ENCODE measurements around the gene NLN. TPM values are rescaled to one million over a fixed set of nuclear protein-coding genes. Genes with fewer than 3 reads are reported as not detected.
A peak's percentile ranks its signal among the peaks of the same experiment; 100 is the strongest.

Gene NLN
- polyA plus RNA-seq, 4 donors: 2.2 to 11.7 (median 7.6) TPM

GRCh38 chr5:65753189-65753588 lies 31.2 kb downstream of the NLN start:
- no peak overlapping the region for H3K27ac ChIP-seq (ENCODE audit: low read depth in 1 of 3, low read length in 2 of 3)
- no peak for DNase-seq
- H3K36me3 ChIP-seq (ENCODE audit: control insufficient read depth in 3 of 3, insufficient read depth in 2 of 3, low read depth in 1 of 3, low read length in 3 of 3): no peaks in the 10 kb centered on the region
- no peak overlapping the region for H3K4me3 ChIP-seq (ENCODE audit: low read depth in 1 of 3, low read length in 3 of 3)
- H3K4me1 ChIP-seq (ENCODE audit: control insufficient read depth in 3 of 3, insufficient read depth in 2 of 3, low read depth in 1 of 3, low read length in 2 of 3): peaks cover 0 to 5% (median 0%) of the 10 kb centered on the region in 3 donors
- H3K9me3 ChIP-seq (ENCODE audit: control insufficient read depth in 2 of 2, insufficient read depth in 1 of 2, low read depth in 1 of 2, low read length in 1 of 2): peaks cover 0 to 5% of the 10 kb centered on the region in 2 donors
- FAIRE-seq: no peak
- H3K27me3 ChIP-seq (ENCODE audit: control insufficient read depth in 3 of 3, insufficient read depth in 3 of 3, low read length in 3 of 3): no peaks in the 10 kb centered on the region
- WGBS, 3 donors: 78 to 89% (median 86%) methylated on average over 8 of the region's 8 CpGs

GRCh38 chr5:65758546-65759144 lies 36.6 kb downstream of the NLN start:
- H3K9me3 ChIP-seq (ENCODE audit: control insufficient read depth in 2 of 2, insufficient read depth in 1 of 2, low read depth in 1 of 2, low read length in 1 of 2): no peaks in the 10 kb centered on the region
- DNase-seq (no peak), FAIRE-seq (no peak)
- 33 to 70% (median 60%) methylated on average over 4 of the region's 4 CpGs for WGBS, 3 donors
- no peak overlapping the region for H3K27ac ChIP-seq (ENCODE audit: low read depth in 1 of 3, low read length in 2 of 3)
- no peaks in the 10 kb centered on the region for H3K27me3 ChIP-seq (ENCODE audit: control insufficient read depth in 3 of 3, insufficient read depth in 3 of 3, low read length in 3 of 3)
- H3K4me3 ChIP-seq (ENCODE audit: low read depth in 1 of 3, low read length in 3 of 3): no peak overlapping the region
- peaks cover 0 to 3% (median 0%) of the 10 kb centered on the region in 3 donors for H3K36me3 ChIP-seq (ENCODE audit: control insufficient read depth in 3 of 3, insufficient read depth in 2 of 3, low read depth in 1 of 3, low read length in 3 of 3)
- H3K4me1 ChIP-seq (ENCODE audit: control insufficient read depth in 3 of 3, insufficient read depth in 2 of 3, low read depth in 1 of 3, low read length in 2 of 3): no peaks in the 10 kb centered on the region

GRCh38 chr5:65760504-65761275 lies 38.7 kb downstream of the NLN start:
- no peaks in the 10 kb centered on the region for H3K4me1 ChIP-seq (ENCODE audit: control insufficient read depth in 3 of 3, insufficient read depth in 2 of 3, low read depth in 1 of 3, low read length in 2 of 3)
- WGBS, 3 donors: 59 to 70% (median 66%) methylated on average over 2 of the region's 2 CpGs
- DNase-seq (peak; percentile 21 to 67), FAIRE-seq (peak; percentile 15)
- peaks cover 0 to 3% (median 0%) of the 10 kb centered on the region in 3 donors for H3K36me3 ChIP-seq (ENCODE audit: control insufficient read depth in 3 of 3, insufficient read depth in 2 of 3, low read depth in 1 of 3, low read length in 3 of 3)
- H3K4me3 ChIP-seq (ENCODE audit: low read depth in 1 of 3, low read length in 3 of 3): no peak overlapping the region
- H3K9me3 ChIP-seq (ENCODE audit: control insufficient read depth in 2 of 2, insufficient read depth in 1 of 2, low read depth in 1 of 2, low read length in 1 of 2): no peaks in the 10 kb centered on the region
- H3K27ac ChIP-seq (ENCODE audit: low read depth in 1 of 3, low read length in 2 of 3): no peak overlapping the region
- no peaks in the 10 kb centered on the region for H3K27me3 ChIP-seq (ENCODE audit: control insufficient read depth in 3 of 3, insufficient read depth in 3 of 3, low read length in 3 of 3)

GRCh38 chr5:65762234-65762633 lies 40.2 kb downstream of the NLN start:
- H3K9me3 ChIP-seq (ENCODE audit: control insufficient read depth in 2 of 2, insufficient read depth in 1 of 2, low read depth in 1 of 2, low read length in 1 of 2): peaks cover 0 to 6% of the 10 kb centered on the region in 2 donors
- no peak overlapping the region for H3K27ac ChIP-seq (ENCODE audit: low read depth in 1 of 3, low read length in 2 of 3)
- peaks cover 0 to 8% (median 0%) of the 10 kb centered on the region in 3 donors for H3K36me3 ChIP-seq (ENCODE audit: control insufficient read depth in 3 of 3, insufficient read depth in 2 of 3, low read depth in 1 of 3, low read length in 3 of 3)
- FAIRE-seq (no peak), DNase-seq (no peak)
- H3K4me3 ChIP-seq (ENCODE audit: low read depth in 1 of 3, low read length in 3 of 3): no peak overlapping the region
- 84 to 88% (median 86%) methylated on average over 1 of the region's 1 CpG for WGBS, 3 donors
- no peaks in the 10 kb centered on the region for H3K4me1 ChIP-seq (ENCODE audit: control insufficient read depth in 3 of 3, insufficient read depth in 2 of 3, low read depth in 1 of 3, low read length in 2 of 3)
- no peaks in the 10 kb centered on the region for H3K27me3 ChIP-seq (ENCODE audit: control insufficient read depth in 3 of 3, insufficient read depth in 3 of 3, low read length in 3 of 3)

GRCh38 chr5:65765582-65765981 lies 43.6 kb downstream of the NLN start:
- FAIRE-seq: no peak
- WGBS, 3 donors: 92 to 100% (median 98%) methylated on average over 1 of the region's 1 CpG
- Histone ChIP-seq H3K27me3 (ENCODE audit: control insufficient read depth in 3 of 3, insufficient read depth in 3 of 3, low read length in 3 of 3) (no peaks in the 10 kb centered on the region), H3K9me3 (ENCODE audit: control insufficient read depth in 2 of 2, insufficient read depth in 1 of 2, low read depth in 1 of 2, low read length in 1 of 2) (peaks cover 0 to 11% of the 10 kb centered on the region in 2 donors), H3K27ac (ENCODE audit: low read depth in 1 of 3, low read length in 2 of 3) (no peak overlapping the region), H3K4me3 (ENCODE audit: low read depth in 1 of 3, low read length in 3 of 3) (no peak overlapping the region), H3K36me3 (ENCODE audit: control insufficient read depth in 3 of 3, insufficient read depth in 2 of 3, low read depth in 1 of 3, low read length in 3 of 3) (peaks cover 0 to 6% (median 0%) of the 10 kb centered on the region in 3 donors), H3K4me1 (ENCODE audit: control insufficient read depth in 3 of 3, insufficient read depth in 2 of 3, low read depth in 1 of 3, low read length in 2 of 3) (no peaks in the 10 kb centered on the region)
- DNase-seq: no peak

GRCh38 chr5:65766175-65766574 lies 44.2 kb downstream of the NLN start:
- 67 to 88% (median 86%) methylated on average over 2 of the region's 2 CpGs for WGBS, 3 donors
- no peak for FAIRE-seq
- no peaks in the 10 kb centered on the region for H3K4me1 ChIP-seq (ENCODE audit: control insufficient read depth in 3 of 3, insufficient read depth in 2 of 3, low read depth in 1 of 3, low read length in 2 of 3)
- peaks cover 0 to 6% (median 0%) of the 10 kb centered on the region in 3 donors for H3K36me3 ChIP-seq (ENCODE audit: control insufficient read depth in 3 of 3, insufficient read depth in 2 of 3, low read depth in 1 of 3, low read length in 3 of 3)
- peaks cover 0 to 11% of the 10 kb centered on the region in 2 donors for H3K9me3 ChIP-seq (ENCODE audit: control insufficient read depth in 2 of 2, insufficient read depth in 1 of 2, low read depth in 1 of 2, low read length in 1 of 2)
- DNase-seq: no peak
- no peaks in the 10 kb centered on the region for H3K27me3 ChIP-seq (ENCODE audit: control insufficient read depth in 3 of 3, insufficient read depth in 3 of 3, low read length in 3 of 3)
- H3K4me3 ChIP-seq (ENCODE audit: low read depth in 1 of 3, low read length in 3 of 3): no peak overlapping the region
- H3K27ac ChIP-seq (ENCODE audit: low read depth in 1 of 3, low read length in 2 of 3): no peak overlapping the region

- Histone ChIP-seq H3K9me3 (ENCODE audit: control insufficient read depth in 2 of 2, insufficient read depth in 1 of 2, low read depth in 1 of 2, low read length in 1 of 2) (peaks cover 0 to 11% of the 10 kb centered on the region in 2 donors), H3K4me3 (ENCODE audit: low read depth in 1 of 3, low read length in 3 of 3) (no peak overlapping the region), H3K27ac (ENCODE audit: low read depth in 1 of 3, low read length in 2 of 3) (no peak overlapping the region), H3K4me1 (ENCODE audit: control insufficient read depth in 3 of 3, insufficient read depth in 2 of 3, low read depth in 1 of 3, low read length in 2 of 3) (no peaks in the 10 kb centered on the region), H3K36me3 (ENCODE audit: control insufficient read depth in 3 of 3, insufficient read depth in 2 of 3, low read depth in 1 of 3, low read length in 3 of 3) (peaks cover 0 to 6% (median 0%) of the 10 kb centered on the region in 3 donors), H3K27me3 (ENCODE audit: control insufficient read depth in 3 of 3, insufficient read depth in 3 of 3, low read length in 3 of 3) (no peaks in the 10 kb centered on the region)
- FAIRE-seq (no peak), DNase-seq (no peak)
- 93 to 96% (median 95%) methylated on average over 2 of the region's 2 CpGs for WGBS, 3 donors
These were observed 44.8 kb downstream of the NLN start for GRCh38 chr5:65766781-65767180.

GRCh38 chr5:65767565-65767964 lies 45.6 kb downstream of the NLN start:
- H3K27ac ChIP-seq (ENCODE audit: low read depth in 1 of 3, low read length in 2 of 3): no peak overlapping the region
- FAIRE-seq: no peak
- no peak for DNase-seq
- peaks cover 0 to 6% (median 0%) of the 10 kb centered on the region in 3 donors for H3K36me3 ChIP-seq (ENCODE audit: control insufficient read depth in 3 of 3, insufficient read depth in 2 of 3, low read depth in 1 of 3, low read length in 3 of 3)
- H3K27me3 ChIP-seq (ENCODE audit: control insufficient read depth in 3 of 3, insufficient read depth in 3 of 3, low read length in 3 of 3): no peaks in the 10 kb centered on the region
- H3K9me3 ChIP-seq (ENCODE audit: control insufficient read depth in 2 of 2, insufficient read depth in 1 of 2, low read depth in 1 of 2, low read length in 1 of 2): peaks cover 0 to 11% of the 10 kb centered on the region in 2 donors
- H3K4me3 ChIP-seq (ENCODE audit: low read depth in 1 of 3, low read length in 3 of 3): no peak overlapping the region
- 94 to 97% (median 94%) methylated on average over 1 of the region's 1 CpG for WGBS, 3 donors
- H3K4me1 ChIP-seq (ENCODE audit: control insufficient read depth in 3 of 3, insufficient read depth in 2 of 3, low read depth in 1 of 3, low read length in 2 of 3): no peaks in the 10 kb centered on the region

Data from small intestine (tissue), 7 donors.